NCI-H2029 (cell line): ENCODE results near the gene DMD.

Source experiments
- DNase-seq: peaks from one replicate; lab custom pipeline; 2025; lab: John Stamatoyannopoulos, UW

Gene DMD

GRCh38 chrX:31227250-31227649 lies 1984.1 kb downstream of the DMD start:
- DNase-seq = no peak

GRCh38 chrX:31225819-31226218 lies 1985.5 kb downstream of the DMD start:
- no peak for DNase-seq

- DNase-seq = no peak
These were observed 1986.9 kb downstream of the DMD start for GRCh38 chrX:31224381-31225012.

DNA sequence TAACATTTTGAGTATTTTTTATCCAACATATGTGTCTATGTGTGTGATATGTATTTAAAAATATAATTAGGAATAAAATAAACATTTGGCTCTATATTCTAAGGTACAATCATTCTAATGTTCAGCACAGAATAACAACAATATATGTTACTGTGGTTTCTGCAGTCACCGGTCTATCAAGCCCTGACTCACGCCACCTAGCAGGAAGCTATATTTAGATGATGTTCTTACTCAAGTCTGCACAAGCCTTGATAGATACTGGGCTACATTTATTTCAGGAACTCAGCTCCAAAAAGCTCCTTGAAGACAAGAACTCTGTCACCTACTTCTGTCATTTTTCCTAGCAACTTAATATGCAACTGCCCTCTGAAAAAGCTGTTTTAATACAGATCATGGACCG lies 1987.5 kb downstream of the DMD start:
- DNase-seq = no peak

GRCh38 chrX:31222946-31223345 lies 1988.4 kb downstream of the DMD start:
- DNase-seq = no peak

- DNase-seq = no peak
These were observed 1992.2 kb downstream of the DMD start for GRCh38 chrX:31219174-31219573.

DNA sequence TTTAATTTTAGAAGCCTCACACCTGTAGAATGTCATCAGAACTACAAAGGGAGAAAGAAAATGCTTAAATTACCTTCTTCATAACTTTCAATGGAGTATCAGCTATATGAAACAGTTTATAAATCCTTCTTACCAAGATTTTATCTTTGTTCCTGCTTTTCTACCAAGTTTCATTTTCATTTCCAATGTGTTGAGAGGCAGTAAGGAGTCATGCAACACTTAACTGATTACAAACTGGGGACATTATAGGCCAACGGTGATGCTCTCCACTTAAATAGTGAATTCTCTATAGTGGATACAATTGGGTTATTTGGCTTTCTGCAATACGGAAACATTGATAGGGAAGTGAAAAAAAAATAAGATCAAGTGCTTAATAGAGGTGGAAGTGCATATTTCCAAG lies 1994.3 kb downstream of the DMD start:
- DNase-seq = no peak

DNA sequence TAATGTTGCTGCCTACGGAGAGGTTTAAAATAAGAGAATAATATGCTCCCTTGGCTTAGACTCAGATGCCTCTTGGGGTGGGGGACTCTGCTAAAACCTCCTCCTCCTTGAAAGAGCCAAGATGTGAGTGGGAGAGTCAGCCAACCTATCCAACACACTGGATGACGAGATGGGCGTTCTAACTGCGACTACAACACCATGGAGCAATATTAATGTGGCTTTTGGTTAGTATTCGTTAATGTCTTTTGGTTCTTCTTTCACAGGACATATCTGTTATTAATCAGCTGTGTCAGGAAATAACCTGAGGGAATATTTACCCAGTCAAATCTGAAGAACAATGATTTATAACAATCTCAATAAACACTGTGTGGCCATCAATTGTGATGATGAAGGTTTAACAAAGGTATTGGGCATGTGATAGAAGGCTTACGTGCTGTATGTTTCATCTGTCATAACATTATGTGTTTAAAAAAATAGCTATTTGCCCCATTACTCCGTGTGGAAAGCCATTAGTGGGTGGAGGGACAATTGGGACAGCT lies 1996.0 kb downstream of the DMD start:
- no peak for DNase-seq

GRCh38 chrX:31213941-31214340 lies 1997.4 kb downstream of the DMD start:
- DNase-seq = no peak

DNA sequence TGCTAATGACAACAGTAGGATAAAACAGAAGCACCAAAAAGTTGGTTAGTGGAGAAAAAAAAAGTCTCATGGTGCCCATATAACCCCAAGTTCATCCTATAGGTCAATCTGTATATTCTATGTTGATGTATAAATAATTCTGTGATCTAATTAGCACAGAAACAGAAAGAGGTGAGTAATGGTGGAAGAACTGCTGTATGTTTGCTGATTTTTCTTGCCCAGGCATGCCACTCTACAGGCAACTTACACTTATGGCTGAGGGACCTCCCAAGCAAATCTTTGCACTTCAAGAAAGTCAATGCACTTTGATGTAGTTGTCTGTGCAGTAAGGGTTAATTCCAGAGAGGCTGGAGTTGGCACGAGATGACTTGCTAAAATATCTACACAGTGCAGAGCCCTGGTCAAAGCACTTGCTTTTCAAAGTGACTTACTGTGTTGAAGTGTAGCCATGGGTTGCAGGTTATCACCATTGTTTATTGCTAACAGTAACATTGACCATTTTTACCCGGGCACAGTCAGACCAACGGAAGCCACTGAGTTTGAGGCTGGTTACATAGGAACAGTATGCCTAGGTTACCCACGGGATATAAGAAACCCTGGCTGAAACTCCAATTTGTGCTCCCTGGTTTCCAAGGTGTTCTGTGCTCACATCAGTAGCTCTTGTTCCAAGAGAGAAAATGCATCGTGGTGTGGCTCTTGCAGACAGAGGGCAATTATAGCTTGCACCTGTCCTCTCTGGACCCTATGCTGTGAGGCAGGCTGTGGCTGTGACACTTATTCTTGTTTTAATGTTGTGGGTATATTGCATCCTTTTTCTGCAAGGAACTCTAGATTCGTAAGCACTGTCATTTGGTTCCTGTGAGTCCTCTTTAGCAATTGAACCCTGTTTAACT lies 1998.2 kb downstream of the DMD start:
- DNase-seq = no peak

DNA sequence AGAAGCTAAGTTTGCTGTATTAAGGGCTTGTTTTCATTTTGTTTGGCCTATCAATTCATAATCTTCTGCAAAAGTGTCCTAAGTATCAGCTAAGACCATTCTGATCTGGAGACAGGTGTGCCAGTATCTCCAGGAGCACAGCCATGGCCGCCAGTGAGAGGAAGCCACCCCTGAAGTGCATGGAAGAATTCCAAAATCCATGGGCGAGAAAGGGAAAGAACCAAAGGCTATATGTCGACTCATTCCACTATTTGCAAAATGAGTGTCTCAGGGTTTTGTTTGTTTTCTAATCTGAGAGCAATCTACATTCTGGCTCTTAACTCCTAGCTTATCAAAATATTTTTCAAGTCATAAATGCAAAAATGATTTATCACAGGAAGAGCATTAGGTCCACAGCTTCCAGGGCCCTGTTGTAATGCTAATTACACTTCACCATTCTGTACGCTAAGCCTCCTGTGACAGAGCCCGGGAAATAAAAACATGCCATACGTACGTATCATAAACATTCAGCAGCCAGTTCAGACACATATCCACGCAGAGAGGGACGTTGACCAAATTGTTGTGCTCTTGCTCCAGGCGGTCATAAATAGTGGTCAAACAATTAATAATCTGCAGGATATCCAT lies 2002.2 kb downstream of the DMD start:
- no peak for DNase-seq

DNA sequence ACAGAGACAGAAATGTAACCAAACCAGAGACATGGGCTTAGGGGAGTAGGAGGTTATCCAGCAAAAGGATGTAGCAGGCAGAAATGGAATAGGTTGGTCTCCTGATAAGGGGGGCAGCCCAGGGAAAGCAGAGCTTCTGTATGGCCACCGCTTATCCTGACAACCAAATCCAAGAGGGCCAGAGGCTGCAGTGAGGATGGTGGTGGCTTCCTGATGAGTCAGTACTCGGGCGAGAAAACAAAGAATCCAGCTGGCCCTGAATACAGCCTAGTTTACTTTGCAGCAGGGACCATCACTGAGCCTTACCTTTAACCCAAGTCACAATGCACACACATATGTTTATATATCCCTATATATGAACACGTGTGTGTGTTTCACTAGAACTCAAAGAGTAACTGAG lies 2009.8 kb downstream of the DMD start:
- no peak for DNase-seq

- no peak for DNase-seq
These were observed 2010.9 kb downstream of the DMD start for GRCh38 chrX:31200430-31200829.

- DNase-seq = no peak
These were observed 2011.6 kb downstream of the DMD start for GRCh38 chrX:31199840-31200114.

- DNase-seq = no peak
These were observed 2012.1 kb downstream of the DMD start for GRCh38 chrX:31199056-31199839.

DNA sequence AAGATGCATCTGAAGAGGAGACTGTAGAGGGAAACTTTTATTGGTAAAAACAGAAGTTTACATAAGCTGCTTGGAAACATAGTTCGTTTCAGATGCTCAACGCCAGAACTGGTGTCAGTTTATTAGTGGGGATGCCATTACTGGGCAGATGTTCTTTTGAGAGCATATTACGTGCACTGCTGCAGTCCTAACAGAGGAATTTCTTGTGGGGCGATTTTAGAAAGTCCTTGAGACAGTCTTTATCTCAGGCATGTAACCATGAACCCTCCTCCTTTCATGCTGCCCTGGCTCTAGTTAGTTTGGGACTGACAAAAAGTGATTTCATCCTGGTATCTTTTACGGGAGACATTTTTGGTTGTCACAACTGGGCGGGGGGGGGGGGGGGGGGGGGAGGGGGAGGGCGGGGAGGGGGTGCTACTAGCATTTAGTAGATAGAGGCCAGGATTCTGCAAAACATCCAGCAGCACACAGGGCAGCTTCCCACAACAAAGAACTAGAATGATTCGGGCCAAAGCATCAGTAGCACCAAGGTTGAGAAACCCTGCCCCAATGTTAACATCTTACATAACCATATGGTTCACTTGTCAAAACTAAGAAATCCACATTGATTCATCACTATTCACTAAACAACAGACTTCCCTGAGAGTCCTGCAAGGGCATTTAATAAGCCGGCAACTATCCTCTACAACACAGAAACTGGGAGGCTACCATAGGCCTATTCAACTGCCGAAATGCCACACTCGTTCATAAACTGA lies 2021.0 kb downstream of the DMD start:
- no peak for DNase-seq

- no peak for DNase-seq
These were observed 2024.5 kb downstream of the DMD start for GRCh38 chrX:31186693-31187338.

DNA sequence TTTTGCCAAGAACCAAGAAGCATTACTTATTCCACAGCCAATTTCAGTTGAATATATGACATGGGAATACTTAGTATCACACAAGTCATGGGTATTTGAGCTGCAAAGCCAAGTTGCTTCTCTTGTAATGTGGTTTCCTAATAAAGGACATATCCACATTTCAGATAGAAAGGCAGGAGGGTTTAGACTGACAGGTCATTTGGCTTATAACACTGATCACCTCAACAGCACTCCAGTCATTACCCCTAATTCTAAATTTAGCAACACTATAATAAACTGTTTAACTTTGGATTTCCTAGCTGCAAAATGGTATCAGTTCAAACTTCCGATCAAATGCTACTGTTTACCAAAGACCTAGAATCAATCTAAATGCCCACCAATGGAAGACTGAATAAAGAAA lies 2025.5 kb downstream of the DMD start:
- DNase-seq = no peak

DNA sequence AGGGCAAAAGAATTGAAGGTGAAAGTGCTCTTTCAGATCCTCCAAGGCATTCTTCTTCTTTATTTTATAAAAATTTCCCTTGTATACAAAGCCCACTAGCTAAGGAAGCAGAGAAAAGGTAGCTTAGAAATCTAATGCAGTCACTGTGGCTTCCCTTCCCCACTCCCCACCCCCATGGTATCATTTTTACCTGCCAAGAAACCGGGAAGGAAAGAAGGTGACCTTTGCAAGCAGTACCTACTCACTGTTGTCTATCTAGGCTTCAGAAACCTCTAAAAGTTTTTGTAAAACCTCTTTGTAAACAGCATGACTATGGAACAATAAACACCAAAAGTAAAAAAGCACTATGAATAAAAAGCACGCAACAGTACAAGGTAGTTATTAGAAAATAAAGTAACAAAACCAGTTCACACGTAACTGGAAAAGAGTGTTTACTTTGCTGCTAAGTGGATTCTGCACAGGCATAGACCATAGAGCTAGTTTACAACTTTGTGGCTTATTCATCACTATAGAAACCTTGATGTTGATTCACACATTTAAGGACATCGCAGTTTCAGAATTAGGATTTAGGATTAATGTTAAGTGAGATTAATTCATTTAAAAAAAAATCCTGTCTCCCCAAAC lies 2029.9 kb downstream of the DMD start:
- no peak for DNase-seq

DNA sequence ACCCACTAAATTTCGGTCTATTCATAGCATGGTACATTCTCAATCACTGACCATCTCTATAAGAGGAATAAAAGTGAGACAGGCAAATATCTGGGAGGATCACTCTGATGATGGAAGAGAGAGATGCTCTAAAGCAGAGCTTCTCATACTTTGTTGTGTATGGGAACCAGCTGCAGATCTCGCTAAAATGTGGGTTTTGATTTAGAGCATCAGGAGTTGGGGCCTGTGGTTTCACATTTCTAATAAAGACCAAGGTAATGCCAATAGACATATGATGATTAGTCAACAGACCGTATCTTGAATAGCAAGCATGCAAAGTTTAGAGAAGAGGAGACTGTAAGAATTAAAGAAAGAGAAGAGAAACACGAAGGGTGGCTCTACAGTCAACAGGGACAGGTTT lies 2032.1 kb downstream of the DMD start:
- no peak for DNase-seq

GRCh38 chrX:31178769-31179125 lies 2032.6 kb downstream of the DMD start:
- DNase-seq = no peak
